Ascending aorta (tissue), 2 donors: ENCODE measurements around the gene CACFD1. TPM values are rescaled to one million over a fixed set of nuclear protein-coding genes. Genes with fewer than 3 reads are reported as not detected.

Source experiments
- DNase-seq, 2 donors: peaks; one replicate each; pipeline ENCODE4 v3.0.0-alpha.2; 2019; ENCODE audit warnings: low spot score in 2 of 2
- H3K27ac ChIP-seq, 2 donors: fragments of 200-600 bp; sonication (generic); one replicate each; pipeline ENCODE4 v1.5.1; 2016 to 2017; ENCODE audit warnings: mild to moderate bottlenecking in 1 of 2
- H3K27me3 ChIP-seq: fragments of 200-600 bp; sonication (generic); one replicate; pipeline ENCODE4 v1.5.1; 2017
- H3K36me3 ChIP-seq, 2 donors: fragments of 200-600 bp; sonication (generic); one replicate each; pipeline ENCODE4 v1.5.1; 2016
- H3K4me1 ChIP-seq, 2 donors: fragments of 200-600 bp; sonication (generic); one replicate each; pipeline ENCODE4 v1.5.1; 2016 to 2017; ENCODE audit warnings: mild to moderate bottlenecking in 1 of 2
- H3K4me3 ChIP-seq, 2 donors: fragments of 200-600 bp; sonication (generic); one replicate each; pipeline ENCODE4 v1.5.1; 2016 to 2017; ENCODE audit warnings: mild to moderate bottlenecking in 1 of 2
- H3K9me3 ChIP-seq, 2 donors: fragments of 200-600 bp; sonication (generic); one replicate each; pipeline ENCODE4 v1.5.1; 2016
- CTCF ChIP-seq, 3 experiments: fragments of 200-600 bp in 2 of 3; fragments of 450-650 bp in 1 of 3; sonication (generic) in 2 of 3; IDR thresholded peaks; one replicate each; pipeline ENCODE4 v1.5.1; 2016 to 2019; ENCODE audit warnings: antibody characterized with exemption in 3 of 3, mild to moderate bottlenecking in 1 of 3, moderate library complexity in 1 of 3
- intact Hi-C: fragments of 100-400 bp; cut with DNase I; formaldehyde crosslinking; loops from one replicate; pipeline ENCODE4 v1.15.1; 2023
- total RNA-seq: library from RNA; depleted of rRNA; stranded (reverse); fragments of >200 nt; gene quantifications from one replicate; pipeline ENCODE4 v1.1.0, GENCODE V29; 2016

Gene CACFD1
- total RNA-seq, 1 donor from 2014 or later = 24.8 TPM

GRCh38 chr9:133421615-133422542 lies 37.9 kb upstream of the CACFD1 start, which contains the start of gene ADAMTS13:
Gene ADAMTS13, plus strand, starts transcription at chr9:133422367. Its CDS starts 77 bp downstream, at chr9:133422444.
- Histone ChIP-seq H3K27ac (no peak within 1 kb of the TSS), H3K4me1 (peaks cover 0 to 12% of the 10 kb centered on the region in 2 donors), H3K4me3 (no peak within 1 kb of the TSS), H3K9me3 (no peaks in the 10 kb centered on the region), H3K27me3 (no peaks in the 10 kb centered on the region), H3K36me3 (no peaks in the 10 kb centered on the region)
- intact Hi-C loops = no loop called here
- no peak for TF ChIP-seq CTCF (IDR thresholded peaks at IDR 0.05)
- DNase-seq = no peak

- Histone ChIP-seq H3K27me3 (peaks cover 4% of the 10 kb centered on the region), H3K27ac (no peak overlapping the region), H3K4me1 (peaks cover 0 to 3% of the 10 kb centered on the region in 2 donors), H3K9me3 (no peaks in the 10 kb centered on the region), H3K4me3 (no peak overlapping the region), H3K36me3 (no peaks in the 10 kb centered on the region)
- TF ChIP-seq CTCF (IDR thresholded peaks at IDR 0.05) = no peak
- intact Hi-C loops = no loop called here
- DNase-seq = no peak
These were observed 36.6 kb upstream of the CACFD1 start for GRCh38 chr9:133423216-133423615.

GRCh38 chr9:133424187-133424586 lies 35.6 kb upstream of the CACFD1 start:
- no peaks in the 10 kb centered on the region for H3K9me3 ChIP-seq
- no peak overlapping the region for H3K4me3 ChIP-seq
- no peak for DNase-seq
- no peak overlapping the region for H3K27ac ChIP-seq
- H3K27me3 ChIP-seq = peaks cover 7% of the 10 kb centered on the region
- intact Hi-C loops = no loop called here
- no peaks in the 10 kb centered on the region for H3K36me3 ChIP-seq
- no peak for TF ChIP-seq CTCF (IDR thresholded peaks at IDR 0.05)
- H3K4me1 ChIP-seq = no peaks in the 10 kb centered on the region

GRCh38 chr9:133425049-133425632 lies 34.6 kb upstream of the CACFD1 start:
- DNase-seq = no peak
- Histone ChIP-seq H3K27ac (no peak overlapping the region), H3K4me1 (no peaks in the 10 kb centered on the region), H3K9me3 (no peaks in the 10 kb centered on the region), H3K36me3 (no peaks in the 10 kb centered on the region), H3K4me3 (no peak overlapping the region), H3K27me3 (peaks cover 7% of the 10 kb centered on the region)
- TF ChIP-seq CTCF (IDR thresholded peaks at IDR 0.05) = no peak
- intact Hi-C loops = no loop called here

GRCh38 chr9:133426011-133426410 lies 33.8 kb upstream of the CACFD1 start:
- Histone ChIP-seq H3K27me3 (peaks cover 7% of the 10 kb centered on the region), H3K4me1 (no peaks in the 10 kb centered on the region), H3K4me3 (no peak overlapping the region), H3K36me3 (no peaks in the 10 kb centered on the region), H3K27ac (no peak overlapping the region), H3K9me3 (no peaks in the 10 kb centered on the region)
- DNase-seq = no peak
- intact Hi-C loops = no loop called here
- TF ChIP-seq CTCF (IDR thresholded peaks at IDR 0.05) = no peak
